Gastrocnemius medialis (tissue), 4 donors: Measurements from ENCODE around the gene ZNF69.
"Not testable (repeated sequence)": the region's sequence is repeated elsewhere in the genome, so short reads cannot be mapped to it uniquely, and the experiment has no call there.

ENCODE experiments used
- POLR2A ChIP-seq, 2 donors: fragments of 450-650 bp; IDR thresholded peaks; one replicate each; pipeline ENCODE4 v1.6.1; 2017; ENCODE audit warnings: antibody characterized with exemption in 2 of 2, mild to moderate bottlenecking in 2 of 2, moderate library complexity in 2 of 2
- TF ChIP-seq, protein P1 (sequence below), 5 experiments: fragments of 450-650 bp in 3 of 5; fragments of 200-600 bp in 2 of 5; sonication (generic) in 2 of 5; IDR thresholded peaks in 4 of 5; conservative IDR thresholded peaks in 1 of 5; 1 replicate in 4 of 5; 2 replicates in 1 of 5; pipeline ENCODE4 v1.5.1; 2016 to 2019; ENCODE audit warnings: antibody characterized with exemption in 5 of 5, mild to moderate bottlenecking in 3 of 5, moderate library complexity in 3 of 5

DNA sequence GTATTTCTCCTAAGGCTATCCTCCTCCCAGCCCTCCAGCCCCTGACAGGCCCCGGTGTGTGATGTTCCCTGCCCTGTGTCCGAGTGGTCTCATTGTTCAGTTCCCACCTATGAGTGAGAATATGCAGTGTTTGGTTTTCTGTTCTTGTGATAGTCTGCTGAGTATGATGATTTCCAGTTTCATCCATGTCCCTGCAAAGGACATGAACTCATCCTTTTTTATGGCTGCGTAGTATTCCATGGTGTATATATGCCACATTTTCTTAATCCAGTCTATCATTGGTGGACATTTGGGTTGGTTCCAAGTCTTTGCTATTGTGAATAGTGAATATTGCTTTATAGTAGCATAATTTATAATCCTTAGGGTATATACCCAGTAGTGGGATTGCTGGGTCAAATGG is 48.2 kb downstream of the ZNF69 start:
- not testable (repeated sequence) for TF ChIP-seq POLR2A (IDR thresholded peaks at IDR 0.05)
- TF ChIP-seq, protein P1, sequence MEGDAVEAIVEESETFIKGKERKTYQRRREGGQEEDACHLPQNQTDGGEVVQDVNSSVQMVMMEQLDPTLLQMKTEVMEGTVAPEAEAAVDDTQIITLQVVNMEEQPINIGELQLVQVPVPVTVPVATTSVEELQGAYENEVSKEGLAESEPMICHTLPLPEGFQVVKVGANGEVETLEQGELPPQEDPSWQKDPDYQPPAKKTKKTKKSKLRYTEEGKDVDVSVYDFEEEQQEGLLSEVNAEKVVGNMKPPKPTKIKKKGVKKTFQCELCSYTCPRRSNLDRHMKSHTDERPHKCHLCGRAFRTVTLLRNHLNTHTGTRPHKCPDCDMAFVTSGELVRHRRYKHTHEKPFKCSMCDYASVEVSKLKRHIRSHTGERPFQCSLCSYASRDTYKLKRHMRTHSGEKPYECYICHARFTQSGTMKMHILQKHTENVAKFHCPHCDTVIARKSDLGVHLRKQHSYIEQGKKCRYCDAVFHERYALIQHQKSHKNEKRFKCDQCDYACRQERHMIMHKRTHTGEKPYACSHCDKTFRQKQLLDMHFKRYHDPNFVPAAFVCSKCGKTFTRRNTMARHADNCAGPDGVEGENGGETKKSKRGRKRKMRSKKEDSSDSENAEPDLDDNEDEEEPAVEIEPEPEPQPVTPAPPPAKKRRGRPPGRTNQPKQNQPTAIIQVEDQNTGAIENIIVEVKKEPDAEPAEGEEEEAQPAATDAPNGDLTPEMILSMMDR (IDR thresholded peaks at IDR 0.05 in 4 of 5, conservative IDR thresholded peaks at IDR 0.05 in 1 of 5), result not testable (repeated sequence)
